Adipocyte (in vitro differentiated cells): ENCODE data around the gene ZNF506.
"Not testable (repeated sequence)": the region's sequence is repeated elsewhere in the genome, so short reads cannot be mapped to it uniquely, and the experiment has no call there.

Source experiments
- DNase-seq: peaks from one replicate; pipeline ENCODE4 v3.0.0-alpha.2; 2015; ENCODE audit warnings: low read depth
- H3K27me3 ChIP-seq: replicated peaks from 2 replicates; pipeline ENCODE4 v1.7.0; 2013; ENCODE audit warnings: mild to moderate bottlenecking, low read length, moderate library complexity; ENCODE audit not compliant: control insufficient read depth, insufficient read depth
- H3K36me3 ChIP-seq: 2 replicates; pipeline ENCODE4 v1.7.0; 2013; ENCODE audit warnings: low read length, mild to moderate bottlenecking, moderate library complexity; ENCODE audit not compliant: control insufficient read depth, insufficient read depth, severe bottlenecking
- H3K4me1 ChIP-seq: 2 replicates; pipeline ENCODE4 v1.7.0; 2013; ENCODE audit warnings: mild to moderate bottlenecking, low read length, moderate library complexity; ENCODE audit not compliant: control insufficient read depth, insufficient read depth
- H3K4me3 ChIP-seq: 2 replicates; pipeline ENCODE4 v1.7.0; 2013; ENCODE audit warnings: mild to moderate bottlenecking, low read length, moderate library complexity
- H3K9ac ChIP-seq: 2 replicates; pipeline ENCODE4 v1.7.0; 2013; ENCODE audit warnings: mild to moderate bottlenecking, low read length, moderate library complexity
- H3K9me3 ChIP-seq: 2 replicates; pipeline ENCODE4 v1.7.0; 2013; ENCODE audit warnings: mild to moderate bottlenecking, low read length, moderate library complexity; ENCODE audit not compliant: control insufficient read depth

ZNF506 gene

DNA sequence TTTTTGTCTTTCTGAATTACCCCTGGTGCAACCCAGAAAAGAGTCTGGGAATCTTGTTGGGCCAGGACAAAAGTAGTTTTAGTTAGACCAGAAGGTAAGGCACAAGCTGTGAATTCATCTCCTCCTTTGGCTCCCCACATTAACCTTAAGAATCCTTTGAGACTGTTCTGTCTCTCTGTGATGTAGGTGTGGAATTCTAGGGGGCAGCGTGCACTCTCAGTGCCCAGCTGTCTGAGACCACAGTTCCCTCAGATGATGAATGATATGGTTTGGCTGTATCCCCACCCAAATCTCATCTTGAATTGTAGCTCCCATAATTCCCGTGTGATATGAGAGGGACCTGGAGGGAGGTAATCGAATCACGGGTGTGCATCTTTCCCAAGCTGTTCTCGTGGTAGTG lies 43.9 kb downstream of the ZNF506 start:
- no peaks in the 10 kb centered on the region for H3K36me3 ChIP-seq
- H3K9ac ChIP-seq: no peak overlapping the region
- peak overlapping the region; percentile 93 for H3K4me3 ChIP-seq
- H3K4me1 ChIP-seq: peaks cover 12% of the 10 kb centered on the region
- H3K9me3 ChIP-seq: no peaks in the 10 kb centered on the region
- no peak for DNase-seq
- H3K27me3 ChIP-seq: no peaks in the 10 kb centered on the region

GRCh38 chr19:19776206-19777008 lies 45.1 kb downstream of the ZNF506 start:
- peak overlapping the region; percentile 95 for H3K9ac ChIP-seq
- H3K36me3 ChIP-seq: no peaks in the 10 kb centered on the region
- peak overlapping the region; percentile 93 for H3K4me3 ChIP-seq
- peaks cover 12% of the 10 kb centered on the region for H3K4me1 ChIP-seq
- H3K9me3 ChIP-seq: no peaks in the 10 kb centered on the region
- no peaks in the 10 kb centered on the region for H3K27me3 ChIP-seq
- DNase-seq: peak; percentile 98

DNA sequence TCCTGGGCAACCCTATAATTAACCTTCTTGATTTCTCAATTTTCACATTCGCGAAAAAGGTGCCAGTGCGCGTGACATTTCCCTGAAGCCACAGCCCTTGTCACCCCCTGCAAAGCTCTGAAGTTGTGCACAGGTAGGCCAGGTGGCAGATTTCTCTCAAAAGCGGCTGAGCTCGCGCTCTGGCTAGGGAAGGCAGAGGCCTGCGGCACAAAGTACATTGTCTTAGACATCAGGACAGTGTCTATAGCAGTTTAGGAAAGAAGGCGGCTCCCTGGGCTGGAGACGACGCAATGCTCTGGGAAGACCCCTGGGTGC lies 45.7 kb downstream of the ZNF506 start:
- Histone ChIP-seq H3K27me3 (no peaks in the 10 kb centered on the region), H3K4me1 (peaks cover 12% of the 10 kb centered on the region), H3K4me3 (peak overlapping the region; percentile 93), H3K9me3 (no peaks in the 10 kb centered on the region), H3K36me3 (no peaks in the 10 kb centered on the region), H3K9ac (peak overlapping the region; percentile 95)
- no peak for DNase-seq

DNA sequence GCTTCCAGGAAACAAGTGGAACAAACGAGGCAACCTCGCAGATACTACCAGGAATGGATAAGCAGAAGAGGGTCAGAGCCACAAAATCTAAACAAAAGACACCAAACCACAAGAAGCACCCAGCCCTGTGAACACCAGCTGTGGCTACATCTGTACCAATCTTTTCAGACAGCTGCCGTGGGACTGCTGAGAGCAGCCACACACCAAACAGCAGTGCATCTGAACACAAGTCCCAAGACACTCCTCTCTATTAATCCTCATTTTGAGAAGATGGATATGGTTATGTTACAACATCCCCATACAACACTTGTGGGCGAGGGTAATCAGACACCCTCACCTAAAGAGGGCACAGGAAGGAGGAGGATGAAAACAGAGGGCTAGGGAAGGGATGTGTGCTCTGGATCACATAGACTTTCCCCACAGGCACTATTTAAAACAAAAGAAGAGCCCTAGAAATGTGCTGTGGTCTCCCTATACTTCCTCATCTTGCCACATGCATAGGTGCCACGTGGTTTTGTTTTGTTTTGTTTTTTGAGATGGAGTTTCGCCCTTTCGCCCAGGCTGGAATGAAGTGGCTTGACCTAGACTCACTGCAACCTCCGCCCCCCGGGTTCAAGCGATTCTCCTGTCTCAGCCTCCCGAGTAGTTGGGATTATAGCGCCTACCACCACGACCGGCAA lies 47.1 kb downstream of the ZNF506 start:
- Histone ChIP-seq H3K4me3 (no peak overlapping the region), H3K27me3 (no peaks in the 10 kb centered on the region), H3K9me3 (no peaks in the 10 kb centered on the region), H3K9ac (no peak overlapping the region), H3K36me3 (no peaks in the 10 kb centered on the region), H3K4me1 (peaks cover 12% of the 10 kb centered on the region)
- no peak for DNase-seq

- H3K4me3 ChIP-seq, H3K9me3 ChIP-seq: not testable (repeated sequence)
Measured at GRCh38 chr19:19771963-19772362, 49.6 kb downstream of the ZNF506 start.

GRCh38 chr19:19769971-19770370 lies 51.6 kb downstream of the ZNF506 start:
- not testable (repeated sequence) for DNase-seq, H3K4me3 ChIP-seq, H3K4me1 ChIP-seq, H3K9me3 ChIP-seq, H3K36me3 ChIP-seq, H3K27me3 ChIP-seq, H3K9ac ChIP-seq

More at GRCh38 chr19:19771963-19772362, 49.6 kb downstream of the ZNF506 start:
- not testable (repeated sequence) for H3K36me3 ChIP-seq, DNase-seq, H3K27me3 ChIP-seq, H3K9ac ChIP-seq, H3K4me1 ChIP-seq

DNA sequence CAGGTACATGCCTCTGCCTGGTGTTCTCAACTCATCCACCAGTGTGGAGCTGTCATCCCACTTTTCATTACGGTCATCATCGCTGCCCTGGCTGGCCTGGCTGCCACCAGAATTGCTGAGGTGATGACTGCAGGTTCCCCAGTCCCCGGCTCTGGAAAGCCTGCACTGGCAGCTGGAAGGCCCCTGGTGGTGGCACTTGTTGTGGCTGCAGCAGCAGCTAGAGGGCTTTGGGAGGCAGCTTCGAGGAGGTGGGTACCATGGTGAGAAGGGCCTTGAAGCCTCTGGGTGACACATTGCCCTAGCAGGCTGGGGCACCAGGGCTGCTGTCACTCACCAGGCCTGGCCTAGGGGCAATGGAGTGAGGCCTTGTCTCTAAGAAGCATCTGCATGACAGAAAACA lies 63.4 kb downstream of the ZNF506 start:
- DNase-seq: no peak
- Histone ChIP-seq H3K9ac (no peak overlapping the region), H3K27me3 (no peaks in the 10 kb centered on the region), H3K9me3 (no peaks in the 10 kb centered on the region), H3K4me3 (no peak overlapping the region), H3K36me3 (peaks cover 3% of the 10 kb centered on the region), H3K4me1 (no peaks in the 10 kb centered on the region)

DNA sequence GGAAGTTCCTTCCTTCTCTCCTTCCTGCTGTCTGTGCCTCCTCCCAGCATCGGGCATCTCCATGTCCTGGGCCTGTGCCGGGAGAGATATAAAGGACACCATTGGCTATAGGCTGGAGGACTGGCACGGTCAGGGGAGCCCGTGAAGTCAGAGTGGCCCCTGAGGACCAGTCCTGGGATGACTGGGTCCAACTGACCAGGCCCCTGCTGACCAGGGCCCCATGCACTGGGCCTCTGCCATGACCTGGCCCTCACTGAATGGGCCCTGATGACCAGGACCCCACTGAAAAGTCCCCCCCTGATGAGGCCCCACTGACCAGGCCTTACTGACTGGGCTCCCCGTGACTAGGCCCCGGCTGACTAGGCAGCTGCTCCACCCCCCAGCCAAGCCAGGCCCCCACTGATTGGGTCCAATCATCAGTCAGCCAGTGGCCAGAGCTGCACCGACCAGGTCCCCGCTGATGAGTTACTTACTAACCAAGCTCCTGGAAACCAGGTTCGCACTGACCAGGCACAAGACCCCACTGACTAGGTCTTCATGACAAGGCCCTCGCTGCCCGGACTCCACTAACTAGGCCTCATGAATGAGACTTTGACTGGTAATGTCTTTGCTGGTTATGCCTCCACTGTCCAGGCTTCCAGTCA lies 68.7 kb downstream of the ZNF506 start:
- no peaks in the 10 kb centered on the region for H3K36me3 ChIP-seq
- H3K4me3 ChIP-seq: no peak overlapping the region
- H3K4me1 ChIP-seq: no peaks in the 10 kb centered on the region
- DNase-seq: no peak
- no peak overlapping the region for H3K9ac ChIP-seq
- H3K9me3 ChIP-seq: no peaks in the 10 kb centered on the region
- no peaks in the 10 kb centered on the region for H3K27me3 ChIP-seq

DNA sequence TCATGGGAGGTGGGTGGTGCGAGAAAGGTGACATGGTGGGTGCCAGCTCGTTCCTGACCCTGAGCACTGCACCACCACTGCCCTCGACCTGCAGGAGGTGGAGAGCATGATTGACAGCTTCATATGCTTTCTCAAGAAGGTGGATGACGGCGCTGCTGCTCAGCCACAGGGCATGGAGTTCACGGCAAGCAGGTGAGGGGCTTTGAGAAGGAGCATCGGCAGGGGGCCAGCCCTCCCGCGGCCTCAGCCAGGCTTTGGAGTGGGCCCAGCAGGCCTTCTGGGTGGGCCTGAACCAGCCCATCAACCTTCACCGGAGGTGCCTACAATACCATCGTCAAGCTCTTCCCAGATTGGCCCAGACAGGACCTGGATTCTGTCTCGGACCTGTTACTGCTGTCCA lies 69.7 kb downstream of the ZNF506 start:
- DNase-seq: no peak
- no peaks in the 10 kb centered on the region for H3K27me3 ChIP-seq
- H3K4me1 ChIP-seq: no peaks in the 10 kb centered on the region
- no peaks in the 10 kb centered on the region for H3K36me3 ChIP-seq
- no peaks in the 10 kb centered on the region for H3K9me3 ChIP-seq
- H3K9ac ChIP-seq: no peak overlapping the region
- no peak overlapping the region for H3K4me3 ChIP-seq

GRCh38 chr19:19750842-19751790 lies 70.4 kb downstream of the ZNF506 start:
- Histone ChIP-seq H3K9ac (no peak overlapping the region), H3K4me1 (no peaks in the 10 kb centered on the region), H3K9me3 (no peaks in the 10 kb centered on the region), H3K27me3 (no peaks in the 10 kb centered on the region), H3K4me3 (no peak overlapping the region), H3K36me3 (no peaks in the 10 kb centered on the region)
- DNase-seq: no peak
